HEK293T (cell line): Measurements from ENCODE around the gene MED23.

ENCODE experiments used
- ARNT ChIP-seq: fragments of 450-650 bp; IDR thresholded peaks from 2 replicates; pipeline ENCODE4 v1.6.1; 2017; ENCODE audit warnings: mild to moderate bottlenecking
- BHLHE40 ChIP-seq: fragments of 450-650 bp; IDR thresholded peaks from 2 replicates; pipeline ENCODE4 v1.6.1; 2016; ENCODE audit warnings: mild to moderate bottlenecking, moderate library complexity, borderline replicate concordance
- ELF4 ChIP-seq: fragments of 450-650 bp; IDR thresholded peaks from 2 replicates; pipeline ENCODE4 v1.6.1; 2017; ENCODE audit warnings: antibody characterized with exemption
- FOXA1 ChIP-seq: fragments of 450-650 bp; IDR thresholded peaks from 2 replicates; pipeline ENCODE4 v1.6.1; 2016; ENCODE audit warnings: mild to moderate bottlenecking
- FOXK2 ChIP-seq: fragments of 450-650 bp; IDR thresholded peaks from 2 replicates; pipeline ENCODE4 v1.6.1; 2016; ENCODE audit warnings: mild to moderate bottlenecking
- FOXM1 ChIP-seq: fragments of 450-650 bp; IDR thresholded peaks from 2 replicates; pipeline ENCODE4 v1.6.1; 2017; ENCODE audit warnings: mild to moderate bottlenecking, borderline replicate concordance
- HDGF ChIP-seq: fragments of 450-650 bp; IDR thresholded peaks from 2 replicates; pipeline ENCODE4 v1.6.1; 2017; ENCODE audit warnings: antibody characterized with exemption, borderline replicate concordance
- L3MBTL2 ChIP-seq: fragments of 450-650 bp; conservative IDR thresholded peaks from 2 replicates; pipeline ENCODE4 v1.6.1; 2016; ENCODE audit warnings: mild to moderate bottlenecking
- LEF1 ChIP-seq: fragments of 450-650 bp; IDR thresholded peaks from 2 replicates; pipeline ENCODE4 v1.6.1; 2017; ENCODE audit warnings: mild to moderate bottlenecking, borderline replicate concordance
- NFRKB ChIP-seq: fragments of 450-650 bp; IDR thresholded peaks from 2 replicates; pipeline ENCODE4 v1.6.1; 2016; ENCODE audit warnings: mild to moderate bottlenecking, moderate library complexity
- SP1 ChIP-seq: fragments of 450-650 bp; IDR thresholded peaks from 2 replicates; pipeline ENCODE4 v1.6.1; 2017
- SUZ12 ChIP-seq: fragments of 450-650 bp; IDR thresholded peaks from 2 replicates; pipeline ENCODE4 v1.6.1; 2016; ENCODE audit warnings: mild to moderate bottlenecking
- TARDBP ChIP-seq: fragments of 450-650 bp; IDR thresholded peaks from 2 replicates; pipeline ENCODE4 v1.6.1; 2016
- TF ChIP-seq, protein P1 (sequence below): fragments of 450-650 bp; IDR thresholded peaks from 2 replicates; pipeline ENCODE4 v1.6.1; 2016

DNA sequence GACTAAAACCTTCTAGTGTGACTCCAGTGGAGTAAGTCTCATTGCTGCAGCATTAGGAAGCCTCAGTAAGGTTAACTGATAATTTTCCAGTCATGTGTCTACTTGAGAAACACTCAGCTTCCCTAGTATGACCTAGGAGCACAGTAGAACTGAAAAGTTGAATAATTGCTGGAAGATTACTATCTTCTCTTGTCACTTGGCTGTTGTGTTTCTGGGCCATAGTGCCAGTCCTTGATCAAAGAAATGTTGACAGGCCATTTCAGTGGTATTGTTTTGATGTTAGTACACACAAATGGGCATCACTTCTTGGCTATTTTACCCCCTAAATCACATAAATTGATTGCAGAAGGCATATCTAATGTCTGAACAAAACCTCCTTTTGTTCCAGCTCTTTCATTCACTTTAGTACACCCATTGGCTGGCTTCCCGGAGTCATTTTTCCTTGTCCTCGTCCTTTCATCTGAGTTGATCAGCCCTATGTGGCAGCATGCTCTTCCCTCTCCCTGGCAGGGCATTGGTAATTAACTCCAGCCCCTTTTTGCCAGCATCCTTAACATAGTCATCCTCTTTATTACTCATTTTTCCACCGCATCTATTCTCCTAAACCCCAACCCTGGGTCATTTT lies 15.1 kb upstream of the MED23 start:
- TF ChIP-seq NFRKB (no peak), SP1 (no peak), FOXM1 (no peak), TARDBP (no peak), FOXK2 (no peak), FOXA1 (no peak), BHLHE40 (no peak), L3MBTL2 (no peak), SUZ12 (no peak), ARNT (no peak), ELF4 (no peak), HDGF (no peak), LEF1 (no peak)
- TF ChIP-seq, protein P1, sequence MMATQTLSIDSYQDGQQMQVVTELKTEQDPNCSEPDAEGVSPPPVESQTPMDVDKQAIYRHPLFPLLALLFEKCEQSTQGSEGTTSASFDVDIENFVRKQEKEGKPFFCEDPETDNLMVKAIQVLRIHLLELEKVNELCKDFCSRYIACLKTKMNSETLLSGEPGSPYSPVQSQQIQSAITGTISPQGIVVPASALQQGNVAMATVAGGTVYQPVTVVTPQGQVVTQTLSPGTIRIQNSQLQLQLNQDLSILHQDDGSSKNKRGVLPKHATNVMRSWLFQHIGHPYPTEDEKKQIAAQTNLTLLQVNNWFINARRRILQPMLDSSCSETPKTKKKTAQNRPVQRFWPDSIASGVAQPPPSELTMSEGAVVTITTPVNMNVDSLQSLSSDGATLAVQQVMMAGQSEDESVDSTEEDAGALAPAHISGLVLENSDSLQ = no peak
